GM19397 (cell line): ENCODE results near the gene TRIM22.
A peak's percentile ranks its signal among the peaks of the same experiment; 100 is the strongest.
"Not testable (repeated sequence)": the region's sequence is repeated elsewhere in the genome, so short reads cannot be mapped to it uniquely, and the experiment has no call there.

Experiments
- ATAC-seq: cut with Tn5 transposase; IDR thresholded peaks from one replicate; pipeline ENCODE4 v1.9.1; 2021; ENCODE audit warnings: mild to moderate bottlenecking, moderate library complexity; ENCODE audit not compliant: unreplicated experiment

Gene TRIM22, protein sequence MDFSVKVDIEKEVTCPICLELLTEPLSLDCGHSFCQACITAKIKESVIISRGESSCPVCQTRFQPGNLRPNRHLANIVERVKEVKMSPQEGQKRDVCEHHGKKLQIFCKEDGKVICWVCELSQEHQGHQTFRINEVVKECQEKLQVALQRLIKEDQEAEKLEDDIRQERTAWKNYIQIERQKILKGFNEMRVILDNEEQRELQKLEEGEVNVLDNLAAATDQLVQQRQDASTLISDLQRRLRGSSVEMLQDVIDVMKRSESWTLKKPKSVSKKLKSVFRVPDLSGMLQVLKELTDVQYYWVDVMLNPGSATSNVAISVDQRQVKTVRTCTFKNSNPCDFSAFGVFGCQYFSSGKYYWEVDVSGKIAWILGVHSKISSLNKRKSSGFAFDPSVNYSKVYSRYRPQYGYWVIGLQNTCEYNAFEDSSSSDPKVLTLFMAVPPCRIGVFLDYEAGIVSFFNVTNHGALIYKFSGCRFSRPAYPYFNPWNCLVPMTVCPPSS

DNA sequence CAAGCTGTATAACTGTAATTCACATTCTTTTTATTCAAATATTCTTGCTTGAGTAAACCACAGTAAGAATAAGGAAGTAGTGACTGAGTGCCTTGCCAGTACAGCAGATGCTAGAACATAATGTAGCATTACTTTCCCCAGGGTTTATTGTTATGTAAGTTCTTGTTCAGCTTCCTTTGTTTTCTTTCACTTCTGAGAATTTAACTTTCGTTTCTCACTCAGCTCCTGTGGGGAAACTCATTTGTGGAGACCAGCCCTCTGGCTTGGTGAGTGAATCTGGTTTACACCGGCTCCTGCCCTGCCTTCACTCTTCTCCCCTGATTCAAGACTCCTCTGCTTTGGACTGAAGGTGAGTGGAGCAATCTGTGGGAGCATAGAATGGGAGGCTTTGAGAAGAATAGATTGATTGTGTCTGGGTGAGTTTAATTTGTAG lies at the start of gene TRIM22:
Gene TRIM22 (plus strand): TSS at position 240 of the 433 bp plus-strand sequence. CDS start 6,443 bp downstream, outside the sequence.
- peak; percentile 77 for ATAC-seq

DNA sequence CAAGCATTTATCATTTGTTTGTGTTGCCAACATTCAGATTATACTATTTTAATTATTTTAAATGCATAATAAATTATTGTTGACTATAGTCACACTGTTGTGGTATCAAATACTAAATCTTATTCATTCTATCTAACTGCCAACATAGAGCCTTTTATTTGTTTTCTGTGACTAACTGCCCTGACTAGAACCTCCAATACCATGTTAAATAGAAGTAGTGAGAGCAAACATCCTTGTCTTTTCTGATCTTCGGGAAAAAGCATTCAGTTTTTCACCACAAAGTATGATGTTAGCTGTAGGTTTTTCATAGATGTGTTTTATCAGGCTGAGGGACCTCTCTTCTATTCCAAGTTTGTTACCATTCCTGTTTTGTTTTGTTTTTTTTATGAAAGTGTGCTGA lies 49.6 kb upstream of the TRIM22 start:
- ATAC-seq: no peak

DNA sequence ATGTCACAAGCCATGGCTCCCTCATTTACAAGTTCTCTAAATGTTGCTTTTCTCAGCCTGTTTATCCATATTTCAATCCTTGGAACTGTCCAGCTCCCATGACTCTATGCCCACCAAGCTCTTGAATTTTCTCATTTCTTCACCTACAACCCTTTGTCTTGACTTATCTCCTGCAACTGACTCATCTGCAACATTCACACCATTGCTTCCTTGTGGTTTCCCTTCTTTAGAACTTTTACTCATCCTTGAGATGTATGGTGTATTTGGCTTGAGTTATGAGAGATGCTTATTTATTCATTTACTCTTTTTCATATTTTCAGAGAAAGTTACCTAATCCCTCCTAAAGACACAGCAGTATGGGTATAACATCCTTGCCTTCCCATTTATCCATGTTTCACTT lies 46.0 kb upstream of the TRIM22 start:
- no peak for ATAC-seq

DNA sequence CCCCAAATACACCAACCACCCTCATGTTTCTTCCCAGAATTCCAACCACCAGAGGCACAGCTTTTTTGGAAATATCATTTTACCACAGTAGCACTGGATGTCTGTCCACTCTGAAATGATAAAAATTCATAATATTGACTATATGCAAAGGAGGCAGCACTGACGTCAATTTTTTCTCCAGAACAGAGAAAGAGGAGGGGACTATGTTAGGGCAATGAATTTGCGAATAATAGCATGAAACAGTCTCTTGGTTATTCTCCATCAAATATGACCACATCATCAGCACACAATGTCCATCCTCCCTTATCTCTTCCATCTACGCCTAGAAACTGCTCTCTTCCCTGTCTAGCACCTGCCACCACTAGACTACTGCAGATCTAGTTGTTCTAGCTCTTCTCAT lies 43.5 kb upstream of the TRIM22 start:
- ATAC-seq: no peak

DNA sequence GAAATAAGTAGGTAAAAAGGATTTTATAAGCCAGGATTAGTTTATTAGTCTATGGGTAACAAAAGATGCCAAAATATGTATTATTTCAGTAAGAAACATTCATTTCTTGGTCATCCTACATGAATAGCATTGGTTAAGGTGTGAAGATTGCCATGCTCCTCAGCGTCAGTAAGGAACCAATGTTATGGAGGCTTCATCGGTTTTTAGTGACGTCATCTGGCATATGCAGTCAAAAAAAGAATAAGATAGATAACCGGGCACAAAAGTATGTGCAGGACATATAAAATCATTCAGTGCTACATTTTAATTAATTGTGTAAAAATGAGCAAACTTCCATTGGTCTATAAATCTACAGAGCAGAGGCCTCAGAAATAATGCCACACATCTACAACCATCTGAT lies 34.1 kb upstream of the TRIM22 start:
- no peak for ATAC-seq

DNA sequence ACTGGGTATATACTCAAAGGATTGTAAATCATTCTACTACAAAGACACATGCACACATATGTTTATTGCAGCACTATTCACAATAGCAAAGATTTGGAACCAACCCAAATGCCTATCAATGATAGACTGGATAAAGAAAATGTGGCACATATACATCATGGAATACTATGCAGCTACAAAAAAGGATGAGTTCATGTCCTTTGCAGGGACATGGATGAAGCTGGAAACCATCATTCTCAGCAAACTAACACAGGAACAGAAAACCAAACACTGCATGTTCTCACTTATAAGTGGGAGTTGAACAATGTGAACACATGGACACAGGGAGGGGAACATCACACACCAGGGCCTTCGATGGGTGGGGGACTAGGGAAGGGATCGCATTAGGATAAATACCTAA lies 32.6 kb upstream of the TRIM22 start:
- ATAC-seq: not testable (repeated sequence)

DNA sequence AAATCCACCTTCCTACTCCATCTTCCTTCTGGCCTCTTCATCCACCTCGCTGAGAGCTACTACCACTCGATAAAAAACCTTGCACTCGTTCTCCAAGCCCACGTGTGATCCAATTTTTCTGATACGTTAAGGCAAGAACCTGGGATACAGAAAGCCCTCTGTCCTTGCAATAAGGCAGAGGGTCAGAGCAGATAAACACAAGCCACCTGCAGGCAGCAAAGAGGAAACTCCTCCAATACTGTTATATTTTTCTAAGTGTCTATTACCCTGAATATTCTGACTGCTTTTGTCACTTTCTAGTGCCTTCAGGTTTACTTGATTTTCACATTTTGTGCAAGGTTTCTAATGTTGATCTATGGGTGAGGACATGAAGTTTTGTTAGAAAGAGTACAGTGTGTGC lies 31.3 kb upstream of the TRIM22 start:
- ATAC-seq: no peak

DNA sequence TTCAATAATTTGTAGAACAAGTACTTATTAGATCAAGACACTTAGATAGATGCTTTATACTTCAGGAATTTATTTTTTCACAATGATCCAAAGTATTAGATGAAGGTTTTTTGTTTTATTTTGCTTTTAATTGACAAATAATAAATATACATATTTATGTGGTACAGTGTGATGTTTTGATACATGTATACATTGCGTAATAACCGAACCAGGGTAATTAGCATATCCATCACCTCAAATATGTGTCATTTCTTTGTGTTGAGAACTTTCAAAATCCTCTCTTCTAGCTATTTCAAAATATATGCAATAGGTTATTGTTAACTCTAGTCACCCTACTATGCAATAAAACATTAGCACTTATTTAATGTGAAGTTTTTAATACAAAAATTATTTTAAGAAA lies 26.1 kb upstream of the TRIM22 start:
- no peak for ATAC-seq

DNA sequence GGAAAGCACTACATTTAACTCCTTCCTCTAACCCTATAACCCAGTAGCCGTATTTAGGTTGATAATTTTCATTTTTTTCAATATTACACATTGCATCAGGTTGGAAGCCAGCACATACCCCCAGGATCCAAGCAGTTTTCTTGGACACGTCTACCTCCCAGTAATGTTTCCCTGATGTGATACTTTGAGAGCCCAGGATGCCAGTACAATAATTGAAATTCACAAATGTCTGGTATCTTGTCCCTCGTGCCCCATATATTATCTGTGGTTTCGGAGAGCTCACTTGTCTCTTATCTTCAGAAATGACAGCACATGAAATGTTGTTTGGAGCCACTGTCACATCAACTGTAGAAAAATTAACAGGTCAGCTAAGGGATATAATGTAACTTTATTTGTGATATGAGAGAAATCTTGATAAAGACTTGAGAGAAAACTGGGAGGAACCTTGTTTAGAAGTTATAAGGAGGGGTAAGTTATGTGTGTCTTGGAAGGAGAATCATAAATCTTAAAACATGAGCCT lies 24.5 kb upstream of the TRIM22 start:
- no peak for ATAC-seq

DNA sequence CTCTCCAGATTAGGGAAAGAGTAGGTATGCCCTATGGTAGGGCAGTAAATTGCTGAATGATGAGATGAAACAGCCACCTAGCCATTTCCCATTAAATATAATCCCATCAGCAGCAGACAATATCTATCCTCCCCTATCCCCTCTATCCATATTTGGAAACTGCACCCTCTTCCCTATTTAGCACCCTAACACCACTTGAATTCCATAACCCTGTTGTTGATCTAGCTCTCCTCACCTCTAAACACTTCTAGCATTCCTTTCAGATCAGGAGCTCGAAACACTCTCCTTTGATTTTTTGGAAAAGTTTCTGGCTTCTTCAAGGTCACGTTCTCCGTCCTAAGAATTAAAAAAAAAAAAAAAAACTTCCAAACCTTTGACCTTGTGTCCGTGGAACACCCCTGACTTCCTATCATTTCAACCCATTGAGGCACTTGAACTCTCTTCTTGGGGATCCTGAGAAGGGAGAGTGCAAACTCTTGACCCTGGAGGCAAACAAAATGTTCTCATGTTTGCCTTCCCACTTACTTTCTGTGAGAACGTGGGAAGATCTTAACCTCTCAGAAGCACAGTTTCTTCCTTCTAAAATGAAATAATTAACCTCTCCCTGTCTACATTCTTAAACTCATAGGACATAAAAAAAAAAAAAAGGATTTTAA lies 23.7 kb upstream of the TRIM22 start:
- ATAC-seq: no peak

DNA sequence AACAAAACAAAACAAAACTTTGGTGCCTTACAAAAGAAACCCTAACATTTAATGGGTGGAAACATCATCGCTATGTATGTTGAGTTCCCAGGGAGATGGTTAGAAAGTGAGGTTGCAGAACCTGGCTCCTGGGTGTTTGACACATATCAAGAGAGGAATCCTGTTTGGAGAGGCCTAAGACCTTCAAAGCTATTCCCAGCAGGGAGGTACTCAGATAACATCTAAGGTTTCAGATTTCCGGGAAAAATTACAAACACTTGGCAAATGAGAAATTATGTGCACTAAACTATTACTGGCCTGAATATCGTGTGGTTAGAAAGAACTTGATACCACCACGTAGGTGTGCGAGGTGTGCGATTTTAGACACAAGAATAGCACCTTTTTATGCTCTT lies 23.2 kb upstream of the TRIM22 start:
- no peak for ATAC-seq

DNA sequence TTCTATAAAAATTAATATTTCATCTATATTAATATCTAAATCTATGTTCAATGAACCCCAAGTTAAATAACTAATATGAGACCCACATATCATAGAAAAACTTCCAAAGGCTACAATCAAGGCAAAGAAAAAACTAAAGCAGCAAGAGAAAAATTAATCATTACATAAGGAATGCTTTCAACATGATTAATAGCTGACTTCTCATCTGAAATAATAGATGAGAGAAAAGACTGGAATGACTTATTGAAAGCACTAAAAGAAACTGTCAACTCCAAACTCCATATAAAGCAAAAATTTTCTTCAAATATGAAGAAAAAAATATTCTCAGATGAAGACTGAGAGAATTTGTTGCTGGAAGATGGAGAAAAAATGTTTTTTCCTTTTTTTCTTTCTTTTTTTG lies 17.8 kb upstream of the TRIM22 start:
- ATAC-seq: no peak

DNA sequence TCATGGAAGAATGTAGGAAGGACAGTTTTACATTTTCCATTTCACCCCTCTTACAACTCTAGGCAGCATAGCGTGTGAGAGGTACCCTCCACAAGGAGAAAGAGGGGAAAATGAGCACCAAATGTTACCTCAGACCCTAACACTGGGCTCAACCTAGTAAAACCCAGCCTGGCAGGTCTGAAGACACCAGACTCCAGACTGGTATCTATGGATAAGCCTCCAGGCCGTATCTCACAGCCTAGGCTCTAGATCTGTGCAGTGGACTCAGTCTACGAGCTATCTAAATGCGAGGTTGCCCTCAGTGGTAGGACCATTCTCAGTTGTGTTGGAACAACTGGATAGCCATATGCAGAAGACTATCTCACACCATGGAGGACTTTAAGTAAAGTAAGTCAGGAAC lies 15.2 kb upstream of the TRIM22 start:
- no peak for ATAC-seq

DNA sequence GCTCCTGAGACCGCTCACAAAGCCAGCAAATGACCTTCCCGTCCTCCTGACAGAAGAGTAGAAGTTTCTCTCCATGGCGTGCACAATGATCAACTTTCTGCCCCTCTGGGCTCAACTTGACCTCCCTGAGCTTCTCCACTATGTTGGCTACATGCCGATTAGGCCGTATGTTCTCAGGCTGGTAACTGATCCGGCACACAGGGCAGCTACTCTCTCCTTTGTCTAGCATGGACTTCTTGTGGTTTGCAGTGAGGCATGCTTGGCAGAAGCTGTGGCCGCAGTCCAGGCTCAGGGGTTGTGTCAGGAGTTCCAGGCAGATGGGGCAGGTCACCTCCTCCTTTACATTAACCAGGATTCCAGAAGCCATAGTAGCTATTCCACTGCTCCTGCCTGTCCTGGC lies 9.8 kb upstream of the TRIM22 start:
- ATAC-seq: no peak

DNA sequence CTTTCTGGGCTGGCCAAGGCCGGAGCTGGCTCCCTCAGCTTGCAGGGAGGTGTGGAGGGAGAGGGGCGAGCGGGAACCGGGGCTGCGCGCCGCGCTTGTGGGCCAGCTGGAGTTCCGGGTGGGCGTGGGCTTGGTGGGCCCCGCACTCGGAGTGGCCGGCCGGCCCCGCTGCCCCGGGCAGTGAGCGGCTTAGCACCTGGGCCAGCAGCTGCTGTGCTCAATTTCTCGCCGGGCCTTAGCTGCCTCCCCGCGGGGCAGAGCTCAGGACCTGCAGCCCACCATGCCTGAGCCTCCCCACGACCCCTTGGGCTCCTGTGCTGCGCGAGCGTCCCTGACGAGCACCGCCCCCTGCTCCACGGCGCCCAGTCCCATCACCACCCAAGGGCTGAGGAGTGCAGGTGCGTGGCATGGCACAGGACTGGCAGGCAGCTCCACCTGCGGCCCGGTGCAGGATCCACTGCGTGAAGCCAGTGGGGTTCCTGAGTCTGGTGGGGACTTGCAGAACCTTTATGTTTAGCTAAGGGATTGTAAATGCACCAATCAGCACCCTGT lies 6.6 kb upstream of the TRIM22 start:
- ATAC-seq: not testable (repeated sequence)

DNA sequence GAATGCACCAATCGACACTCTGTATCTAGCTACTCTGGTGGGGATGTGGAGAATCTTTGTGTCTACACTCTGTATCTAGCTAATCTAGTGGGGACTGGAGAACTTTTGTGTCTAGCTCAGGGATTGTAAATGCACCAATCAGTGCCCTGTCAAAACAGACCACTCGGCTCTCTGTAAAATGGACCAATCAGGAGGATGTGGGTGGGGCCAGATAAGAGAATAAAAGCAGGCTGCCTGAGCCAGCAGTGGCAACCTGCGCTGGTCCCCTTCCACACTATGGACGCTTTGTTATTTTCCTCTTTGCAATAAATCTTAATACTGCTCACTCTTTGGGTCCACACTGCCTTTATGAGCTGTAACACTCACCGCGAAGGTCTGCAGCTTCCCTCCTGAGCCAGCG lies 6.0 kb upstream of the TRIM22 start:
- ATAC-seq: not testable (repeated sequence)

DNA sequence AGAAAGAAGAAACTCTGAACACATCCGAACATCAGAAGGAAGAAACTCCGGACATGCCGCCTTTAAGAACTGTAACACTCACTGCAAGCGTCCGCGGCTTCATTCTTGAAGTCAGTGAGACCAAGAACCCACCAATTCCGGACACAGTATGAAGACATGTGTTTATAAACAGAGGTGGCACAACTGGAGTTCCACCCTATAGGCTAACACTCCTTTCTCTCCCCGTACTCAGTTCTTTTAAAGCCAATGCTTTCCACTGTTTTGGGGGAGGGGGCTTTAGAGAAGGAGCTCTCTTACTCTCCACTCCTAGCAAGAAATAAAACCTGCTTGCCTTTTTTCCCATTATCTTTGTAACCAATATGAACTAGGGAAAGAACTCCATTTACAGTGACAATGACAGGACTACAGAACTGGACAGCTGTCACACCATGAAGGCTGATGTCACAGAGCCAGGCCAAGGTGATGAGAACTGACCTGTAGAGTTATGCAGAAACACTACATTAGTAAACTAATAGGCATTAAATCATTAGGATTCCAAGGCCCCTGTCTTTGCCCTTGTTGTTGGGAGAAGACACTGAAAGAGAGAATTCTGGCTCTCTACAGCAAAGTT lies 5.4 kb upstream of the TRIM22 start:
- ATAC-seq: no peak

DNA sequence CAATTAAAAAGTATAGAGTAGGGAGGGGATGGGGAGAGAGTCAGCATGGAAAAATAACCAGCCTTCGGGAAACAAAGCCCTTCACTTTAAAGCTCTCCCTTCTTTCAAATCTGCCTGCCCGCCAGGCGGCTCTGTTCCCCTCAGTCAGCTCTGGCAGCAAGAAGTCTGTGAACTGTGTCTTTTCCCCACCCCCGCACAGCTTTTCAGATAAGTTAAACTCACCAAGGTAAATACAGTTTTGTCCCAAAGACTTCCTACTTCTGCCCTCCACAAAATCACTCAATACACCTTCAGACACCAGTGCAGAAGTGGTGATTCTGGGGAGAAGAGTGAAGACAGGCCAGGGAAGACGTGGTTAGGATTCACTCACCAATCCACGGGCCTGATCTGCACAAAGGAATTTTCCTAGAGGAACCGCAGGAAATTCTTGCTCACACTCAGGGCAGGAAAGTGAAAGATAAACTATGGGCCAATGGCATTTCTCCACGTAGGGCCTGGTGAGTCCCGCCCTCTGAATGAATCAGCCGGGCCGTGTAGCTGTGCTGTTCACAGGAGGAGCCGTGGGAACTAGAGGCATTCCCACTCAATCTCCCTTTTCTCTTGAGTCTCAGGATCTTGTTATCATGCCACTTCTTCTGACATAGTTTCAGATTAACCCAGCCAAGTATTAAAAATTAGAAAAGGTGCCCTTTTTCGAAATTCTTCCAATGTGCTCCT lies 4.8 kb upstream of the TRIM22 start, which contains the start of gene TRIM5:
Gene TRIM5 (minus strand): TSS at position 429 of the 717 bp plus-strand sequence. CDS start 4,897 bp downstream, outside the sequence.
- peak; percentile 73 for ATAC-seq

DNA sequence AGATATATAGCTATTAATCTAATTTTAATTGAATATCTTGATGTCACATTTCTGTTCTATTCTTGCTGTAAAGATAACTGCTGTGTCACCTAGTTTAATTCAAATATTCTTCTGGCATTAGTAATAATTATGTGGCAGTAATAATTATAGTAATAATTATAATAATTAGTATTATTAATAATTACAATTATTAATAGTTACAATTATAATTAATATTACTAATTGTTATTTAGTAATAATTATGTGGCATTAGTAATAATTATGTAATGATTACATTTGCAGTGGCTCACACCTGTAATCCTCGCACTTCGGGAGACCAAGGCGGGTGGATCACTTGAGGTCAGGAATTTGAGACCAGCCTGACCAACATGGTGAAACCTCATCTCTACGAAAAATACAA lies 3.2 kb upstream of the TRIM22 start:
- no peak for ATAC-seq

DNA sequence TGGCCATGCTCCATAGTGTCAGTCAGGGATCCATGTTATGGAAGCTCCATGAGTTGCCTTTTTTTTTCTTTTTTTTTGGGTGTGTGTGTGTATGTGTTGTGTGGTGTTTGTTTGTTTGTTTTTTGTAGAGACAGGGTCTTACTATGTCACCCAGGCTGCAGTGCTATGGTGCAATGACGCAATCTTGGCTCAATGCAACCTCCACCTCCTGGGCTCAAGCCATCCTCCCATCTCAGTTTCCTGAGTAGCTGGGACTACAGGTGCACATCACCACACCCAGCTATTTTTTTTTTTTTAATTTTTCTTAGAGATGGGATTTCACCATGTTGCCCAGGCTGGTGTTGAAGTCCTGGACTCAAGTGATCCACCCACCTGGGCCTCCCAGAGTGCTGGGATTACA lies 1.1 kb upstream of the TRIM22 start:
- no peak for ATAC-seq

DNA sequence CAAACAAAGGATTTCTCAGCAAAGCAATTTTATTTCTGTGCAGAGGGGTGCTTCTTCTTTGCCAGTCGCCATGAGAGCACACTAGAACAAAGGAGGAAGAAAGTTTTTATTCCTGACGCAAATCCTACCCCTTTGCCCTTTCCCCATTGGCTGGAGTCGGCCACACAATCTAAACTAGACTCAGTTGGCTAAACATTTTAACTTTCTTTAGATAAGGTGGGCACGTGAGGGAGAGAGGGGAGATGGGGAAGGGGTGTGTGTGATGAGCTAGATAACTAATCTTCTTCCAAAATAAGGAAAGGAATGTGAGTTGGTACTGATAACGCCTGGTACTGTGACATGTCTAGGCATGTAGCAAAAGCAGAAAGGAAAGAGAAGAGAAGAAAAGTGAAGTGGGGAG lies 626 bp downstream of the TRIM22 start:
- ATAC-seq: no peak
